ENCODE data around the gene ING1.

GRCh38 chr13:110702591-110703526 is 10.6 kb upstream of the ING1 start:
- no peak for TF ChIP-seq CEBPB (IDR thresholded peaks at IDR 0.05)
- TF ChIP-seq TAF1 (IDR thresholded peaks at IDR 0.05; ENCODE audit: low read depth): no peak
- TF ChIP-seq, protein P1, sequence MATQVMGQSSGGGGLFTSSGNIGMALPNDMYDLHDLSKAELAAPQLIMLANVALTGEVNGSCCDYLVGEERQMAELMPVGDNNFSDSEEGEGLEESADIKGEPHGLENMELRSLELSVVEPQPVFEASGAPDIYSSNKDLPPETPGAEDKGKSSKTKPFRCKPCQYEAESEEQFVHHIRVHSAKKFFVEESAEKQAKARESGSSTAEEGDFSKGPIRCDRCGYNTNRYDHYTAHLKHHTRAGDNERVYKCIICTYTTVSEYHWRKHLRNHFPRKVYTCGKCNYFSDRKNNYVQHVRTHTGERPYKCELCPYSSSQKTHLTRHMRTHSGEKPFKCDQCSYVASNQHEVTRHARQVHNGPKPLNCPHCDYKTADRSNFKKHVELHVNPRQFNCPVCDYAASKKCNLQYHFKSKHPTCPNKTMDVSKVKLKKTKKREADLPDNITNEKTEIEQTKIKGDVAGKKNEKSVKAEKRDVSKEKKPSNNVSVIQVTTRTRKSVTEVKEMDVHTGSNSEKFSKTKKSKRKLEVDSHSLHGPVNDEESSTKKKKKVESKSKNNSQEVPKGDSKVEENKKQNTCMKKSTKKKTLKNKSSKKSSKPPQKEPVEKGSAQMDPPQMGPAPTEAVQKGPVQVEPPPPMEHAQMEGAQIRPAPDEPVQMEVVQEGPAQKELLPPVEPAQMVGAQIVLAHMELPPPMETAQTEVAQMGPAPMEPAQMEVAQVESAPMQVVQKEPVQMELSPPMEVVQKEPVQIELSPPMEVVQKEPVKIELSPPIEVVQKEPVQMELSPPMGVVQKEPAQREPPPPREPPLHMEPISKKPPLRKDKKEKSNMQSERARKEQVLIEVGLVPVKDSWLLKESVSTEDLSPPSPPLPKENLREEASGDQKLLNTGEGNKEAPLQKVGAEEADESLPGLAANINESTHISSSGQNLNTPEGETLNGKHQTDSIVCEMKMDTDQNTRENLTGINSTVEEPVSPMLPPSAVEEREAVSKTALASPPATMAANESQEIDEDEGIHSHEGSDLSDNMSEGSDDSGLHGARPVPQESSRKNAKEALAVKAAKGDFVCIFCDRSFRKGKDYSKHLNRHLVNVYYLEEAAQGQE (IDR thresholded peaks at IDR 0.05; ENCODE audit: low read depth): no peak
- TF ChIP-seq CREB1 (IDR thresholded peaks at IDR 0.05; ENCODE audit: low read depth): no peak

Data from Ishikawa (cell line).